Activated naive CD8-positive, alpha-beta T cell (primary cell): ENCODE results near the gene CIDEC.
"Not testable (repeated sequence)": the region's sequence is repeated elsewhere in the genome, so short reads cannot be mapped to it uniquely, and the experiment has no call there.

Experiments
- H3K27ac Mint-ChIP-seq: one replicate; pipeline ENCODE4 v1.8.0; 2021; ENCODE audit warnings: mixed read lengths
- H3K27me3 Mint-ChIP-seq: one replicate; pipeline ENCODE4 v1.8.0; 2021; ENCODE audit warnings: mixed read lengths
- H3K36me3 Mint-ChIP-seq: one replicate; pipeline ENCODE4 v1.8.0; 2021; ENCODE audit warnings: mixed read lengths
- H3K4me1 Mint-ChIP-seq: one replicate; pipeline ENCODE4 v1.8.0; 2021; ENCODE audit warnings: low read depth, mixed read lengths
- H3K4me3 Mint-ChIP-seq: one replicate; pipeline ENCODE4 v1.8.0; 2021; ENCODE audit warnings: mild to moderate bottlenecking, mixed read lengths
- H3K9me3 Mint-ChIP-seq: one replicate; pipeline ENCODE4 v1.8.0; 2021; ENCODE audit warnings: low read depth, mixed read lengths

CIDEC gene

GRCh38 chr3:9893739-9894138, 13.7 kb upstream of the CIDEC start:
- H3K4me3 Mint-ChIP-seq = peak overlapping the region; percentile 61
- H3K4me1 Mint-ChIP-seq = peaks cover 60% of the 10 kb centered on the region

GRCh38 chr3:9891072-9891622, 11.1 kb upstream of the CIDEC start:
- Mint-ChIP-seq H3K4me1 (peaks cover 44% of the 10 kb centered on the region), H3K4me3 (peak overlapping the region; percentile 93), H3K27me3 (no peaks in the 10 kb centered on the region), H3K27ac (peak overlapping the region; percentile 94), H3K9me3 (peaks cover 3% of the 10 kb centered on the region), H3K36me3 (peaks cover 28% of the 10 kb centered on the region)

More at GRCh38 chr3:9893739-9894138, 13.7 kb upstream of the CIDEC start:
- Mint-ChIP-seq H3K27me3 (no peaks in the 10 kb centered on the region), H3K36me3 (peaks cover 28% of the 10 kb centered on the region), H3K9me3 (peaks cover 3% of the 10 kb centered on the region), H3K27ac (peak overlapping the region; percentile 89)

DNA sequence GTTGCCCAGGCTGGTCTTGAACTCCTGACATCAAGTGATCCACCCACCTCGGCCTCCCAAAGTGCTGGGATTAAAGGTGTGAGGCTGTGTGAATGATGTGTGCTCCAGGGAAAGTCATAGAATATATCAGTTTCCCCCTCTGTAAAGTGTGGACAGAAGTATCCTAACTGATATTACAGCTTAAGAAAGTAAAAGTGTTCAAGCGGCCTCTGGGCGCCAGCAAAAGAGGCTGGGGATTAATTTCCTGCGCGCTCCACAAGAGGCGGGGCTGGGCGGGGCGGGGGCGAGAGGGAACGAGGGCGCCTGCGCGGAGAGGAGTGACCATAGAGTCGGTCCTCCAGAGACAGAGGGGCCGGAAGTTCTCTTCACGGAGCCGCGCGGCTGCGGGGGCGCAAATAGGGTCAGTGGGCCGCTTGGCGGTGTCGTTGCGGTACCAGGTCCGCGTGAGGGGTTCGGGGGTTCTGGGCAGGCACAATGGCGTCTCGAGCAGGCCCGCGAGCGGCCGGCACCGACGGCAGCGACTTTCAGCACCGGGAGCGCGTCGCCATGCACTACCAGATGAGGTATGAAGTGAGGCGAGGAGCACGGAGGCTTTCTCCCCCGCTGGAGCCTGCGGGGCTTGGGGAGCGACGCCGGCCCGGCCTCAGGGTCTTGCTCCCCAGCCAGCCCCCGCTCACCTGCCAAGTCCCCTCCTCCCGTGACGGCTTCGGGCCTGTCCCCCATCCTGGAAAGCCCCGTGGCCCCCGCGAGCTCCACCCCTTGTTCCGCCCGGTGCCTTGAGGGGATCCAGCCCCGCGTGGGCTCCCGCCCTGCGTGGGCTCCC, 10.4 kb upstream of the CIDEC start, which contains the start of gene JAGN1:
TSS of gene JAGN1 (plus strand) at position 362 of the 823 bp plus-strand sequence. CDS start at position 475, 113 bp downstream.
- H3K4me3 Mint-ChIP-seq = peak within 1 kb of the TSS; percentile 93
- peaks cover 41% of the 10 kb centered on the region for H3K4me1 Mint-ChIP-seq
- H3K27me3 Mint-ChIP-seq = no peaks in the 10 kb centered on the region
- H3K27ac Mint-ChIP-seq = peak within 1 kb of the TSS; percentile 94
- peaks cover 28% of the 10 kb centered on the region for H3K36me3 Mint-ChIP-seq
- peaks cover 3% of the 10 kb centered on the region for H3K9me3 Mint-ChIP-seq

- Mint-ChIP-seq H3K36me3 (peaks cover 22% of the 10 kb centered on the region), H3K9me3 (no peaks in the 10 kb centered on the region), H3K27ac (peak overlapping the region; percentile 94), H3K27me3 (no peaks in the 10 kb centered on the region), H3K4me3 (peak overlapping the region; percentile 93), H3K4me1 (peaks cover 32% of the 10 kb centered on the region)
Measured at GRCh38 chr3:9889405-9889804, 9.4 kb upstream of the CIDEC start.

DNA sequence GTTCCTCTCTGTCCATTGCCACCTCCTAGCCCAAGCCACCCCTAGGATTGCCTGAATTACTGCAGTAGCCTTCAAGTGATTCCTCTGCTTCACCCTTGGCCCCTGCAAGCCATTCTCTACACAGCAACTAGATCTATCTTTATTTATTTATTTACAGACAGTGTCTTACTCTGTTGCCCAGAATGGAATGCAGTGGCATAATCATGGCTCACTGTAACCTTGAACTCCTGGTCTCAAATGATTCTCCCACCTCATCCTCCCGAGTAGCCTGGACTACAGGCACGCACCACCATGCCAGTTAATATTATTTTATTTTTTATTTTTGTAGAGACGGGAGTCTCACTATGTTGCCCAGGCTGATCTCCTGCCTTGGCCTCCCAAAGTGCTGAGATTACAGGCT, 8.5 kb upstream of the CIDEC start:
- H3K27ac Mint-ChIP-seq = no peak overlapping the region
- peaks cover 14% of the 10 kb centered on the region for H3K36me3 Mint-ChIP-seq
- H3K4me1 Mint-ChIP-seq = peaks cover 24% of the 10 kb centered on the region
- no peak overlapping the region for H3K4me3 Mint-ChIP-seq
- no peaks in the 10 kb centered on the region for H3K27me3 Mint-ChIP-seq
- no peaks in the 10 kb centered on the region for H3K9me3 Mint-ChIP-seq

DNA sequence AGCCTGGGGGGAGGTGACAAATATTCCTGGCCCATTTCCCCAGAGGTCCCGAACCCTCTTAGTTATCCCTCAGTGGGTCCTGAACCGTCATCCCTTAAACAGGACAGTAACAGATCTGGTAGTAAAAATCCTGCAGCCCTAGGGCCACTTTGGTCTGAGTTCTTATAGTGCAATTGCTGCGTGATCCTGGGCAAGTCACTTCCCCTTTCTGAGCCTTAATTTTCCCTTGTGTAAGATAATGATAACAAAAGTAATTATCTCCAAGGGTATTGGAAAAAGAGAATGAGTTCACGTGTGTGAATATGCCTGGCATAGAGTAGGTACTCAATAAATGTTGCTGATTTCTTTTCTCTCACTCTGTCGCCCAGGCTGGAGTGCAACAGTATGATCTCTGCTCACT, 7.4 kb upstream of the CIDEC start:
- Mint-ChIP-seq H3K27ac (no peak overlapping the region), H3K4me1 (peaks cover 15% of the 10 kb centered on the region), H3K27me3 (no peaks in the 10 kb centered on the region), H3K36me3 (peaks cover 7% of the 10 kb centered on the region), H3K9me3 (no peaks in the 10 kb centered on the region), H3K4me3 (no peak overlapping the region)

GRCh38 chr3:9886328-9886727, 6.3 kb upstream of the CIDEC start:
- Mint-ChIP-seq H3K36me3 (peaks cover 2% of the 10 kb centered on the region), H3K9me3 (no peaks in the 10 kb centered on the region), H3K4me1 (peaks cover 9% of the 10 kb centered on the region), H3K4me3 (no peak overlapping the region), H3K27me3 (no peaks in the 10 kb centered on the region), H3K27ac (no peak overlapping the region)

DNA sequence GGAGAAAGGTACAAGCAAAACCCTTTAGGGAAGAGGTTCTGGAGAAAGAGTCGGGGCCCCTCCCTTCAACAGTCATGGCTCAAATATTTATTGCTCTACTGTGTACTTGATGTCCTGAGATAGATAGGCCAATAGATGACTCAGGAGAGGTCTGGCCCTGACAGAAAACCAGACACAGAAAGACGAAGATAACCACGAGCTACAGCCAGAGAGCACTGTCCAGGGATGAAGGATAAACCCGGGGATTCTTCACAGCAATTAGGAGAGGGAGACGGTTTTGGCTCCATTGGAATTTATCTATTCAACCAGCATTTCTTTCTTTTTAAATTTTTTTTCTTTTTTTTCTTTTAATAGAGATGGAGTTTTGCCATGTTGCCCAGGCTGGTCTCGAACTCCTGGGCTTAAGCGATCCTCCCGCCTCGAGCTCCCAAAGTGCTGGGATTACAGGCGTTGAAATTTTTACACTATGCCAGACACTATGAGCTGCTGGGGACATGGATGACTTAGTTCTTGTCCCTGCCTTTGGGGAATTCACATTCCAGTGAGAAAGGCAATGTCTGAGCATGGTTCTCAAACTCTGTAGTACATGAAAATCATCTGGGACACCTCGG, 4.6 kb upstream of the CIDEC start:
- Mint-ChIP-seq H3K27me3 (no peaks in the 10 kb centered on the region), H3K4me1 (no peaks in the 10 kb centered on the region), H3K27ac (no peak overlapping the region), H3K4me3 (no peak overlapping the region), H3K36me3 (no peaks in the 10 kb centered on the region), H3K9me3 (no peaks in the 10 kb centered on the region)

DNA sequence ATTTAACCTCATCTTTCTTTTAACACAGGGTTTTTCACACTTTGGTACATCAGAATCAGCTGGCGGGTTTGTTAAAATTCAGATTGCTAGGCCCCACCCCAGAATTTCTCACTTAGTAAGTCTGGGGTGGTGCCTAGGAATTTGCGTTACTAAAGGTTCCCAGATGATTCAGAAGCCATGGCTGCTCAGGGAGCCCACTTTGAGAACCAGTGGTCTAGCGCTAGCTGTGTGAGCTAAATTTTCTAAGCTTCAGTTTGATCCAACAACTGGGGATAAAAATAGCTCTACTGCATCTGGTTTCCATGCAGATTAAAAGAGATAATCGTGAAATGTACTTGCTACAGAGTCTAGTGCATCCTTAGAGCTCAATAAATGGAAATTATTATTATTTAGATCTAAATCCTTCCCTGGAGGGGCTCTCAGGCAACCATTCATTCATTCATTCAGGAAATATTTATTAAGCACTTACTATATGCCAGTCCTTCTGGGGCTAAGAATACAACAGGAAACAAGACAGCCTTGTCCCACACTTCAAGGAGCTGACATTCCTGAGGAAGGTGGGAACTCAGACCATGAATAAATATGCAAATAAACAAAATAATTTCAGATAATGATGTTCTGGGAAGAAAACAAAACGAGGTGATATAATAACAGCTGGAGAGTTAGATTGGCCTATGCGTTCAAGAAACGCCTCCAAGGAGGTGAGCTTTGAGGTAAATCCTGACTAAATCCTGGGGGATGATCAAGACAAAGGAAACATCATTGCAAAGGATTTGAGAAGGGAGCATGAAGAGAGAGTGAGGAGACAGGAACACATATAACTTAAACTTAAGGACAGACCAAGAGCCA, 3.9 kb upstream of the CIDEC start:
- H3K4me1 Mint-ChIP-seq = no peaks in the 10 kb centered on the region
- H3K9me3 Mint-ChIP-seq = no peaks in the 10 kb centered on the region
- H3K4me3 Mint-ChIP-seq = no peak overlapping the region
- no peak overlapping the region for H3K27ac Mint-ChIP-seq
- no peaks in the 10 kb centered on the region for H3K27me3 Mint-ChIP-seq
- H3K36me3 Mint-ChIP-seq = no peaks in the 10 kb centered on the region

- no peaks in the 10 kb centered on the region for H3K9me3 Mint-ChIP-seq
- no peak overlapping the region for H3K4me3 Mint-ChIP-seq
- no peaks in the 10 kb centered on the region for H3K27me3 Mint-ChIP-seq
- H3K36me3 Mint-ChIP-seq = no peaks in the 10 kb centered on the region
- no peak overlapping the region for H3K27ac Mint-ChIP-seq
- no peaks in the 10 kb centered on the region for H3K4me1 Mint-ChIP-seq
Measured at GRCh38 chr3:9881441-9881840, 1.4 kb upstream of the CIDEC start.

GRCh38 chr3:9878700-9879099, 1.4 kb downstream of the CIDEC start:
- Mint-ChIP-seq H3K36me3 (no peaks in the 10 kb centered on the region), H3K9me3 (no peaks in the 10 kb centered on the region), H3K27ac (no peak overlapping the region), H3K4me1 (no peaks in the 10 kb centered on the region), H3K4me3 (no peak overlapping the region), H3K27me3 (no peaks in the 10 kb centered on the region)

DNA sequence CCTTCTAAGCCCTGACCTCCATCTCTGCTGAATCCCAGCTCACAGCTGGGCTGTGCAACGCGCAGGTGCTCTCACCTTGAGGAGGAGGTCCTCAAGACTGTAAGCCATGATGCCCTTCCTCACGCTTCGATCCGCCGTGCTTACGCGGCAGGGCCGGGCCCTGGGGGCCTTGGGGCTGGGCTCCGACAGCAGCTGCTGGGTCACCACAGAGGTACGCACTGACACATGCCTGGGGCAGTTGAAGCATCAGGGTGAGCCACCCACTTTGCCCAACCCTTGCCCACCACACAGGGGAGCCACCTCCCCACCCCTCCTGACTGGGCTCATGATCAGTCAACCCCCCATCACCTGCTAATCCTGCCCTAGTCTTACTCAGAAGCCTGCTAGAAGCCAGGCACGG, 3.1 kb downstream of the CIDEC start:
- no peak overlapping the region for H3K27ac Mint-ChIP-seq
- no peaks in the 10 kb centered on the region for H3K4me1 Mint-ChIP-seq
- no peaks in the 10 kb centered on the region for H3K9me3 Mint-ChIP-seq
- H3K36me3 Mint-ChIP-seq = no peaks in the 10 kb centered on the region
- no peak overlapping the region for H3K4me3 Mint-ChIP-seq
- no peaks in the 10 kb centered on the region for H3K27me3 Mint-ChIP-seq

GRCh38 chr3:9876255-9876654, 3.8 kb downstream of the CIDEC start:
- not testable (repeated sequence) for H3K4me1 Mint-ChIP-seq, H3K27me3 Mint-ChIP-seq, H3K27ac Mint-ChIP-seq, H3K36me3 Mint-ChIP-seq, H3K9me3 Mint-ChIP-seq, H3K4me3 Mint-ChIP-seq

GRCh38 chr3:9875448-9875847, 4.6 kb downstream of the CIDEC start:
- H3K27ac Mint-ChIP-seq = no peak overlapping the region
- H3K4me3 Mint-ChIP-seq = no peak overlapping the region
- H3K27me3 Mint-ChIP-seq = no peaks in the 10 kb centered on the region
- no peaks in the 10 kb centered on the region for H3K36me3 Mint-ChIP-seq
- H3K9me3 Mint-ChIP-seq = no peaks in the 10 kb centered on the region
- H3K4me1 Mint-ChIP-seq = no peaks in the 10 kb centered on the region

- H3K4me3 Mint-ChIP-seq, H3K4me1 Mint-ChIP-seq, H3K27ac Mint-ChIP-seq, H3K36me3 Mint-ChIP-seq, H3K9me3 Mint-ChIP-seq, H3K27me3 Mint-ChIP-seq: not testable (repeated sequence)
Measured at GRCh38 chr3:9872067-9872466, 8.0 kb downstream of the CIDEC start.
